ENCODE data around the gene LYVE1.

Gene LYVE1

DNA sequence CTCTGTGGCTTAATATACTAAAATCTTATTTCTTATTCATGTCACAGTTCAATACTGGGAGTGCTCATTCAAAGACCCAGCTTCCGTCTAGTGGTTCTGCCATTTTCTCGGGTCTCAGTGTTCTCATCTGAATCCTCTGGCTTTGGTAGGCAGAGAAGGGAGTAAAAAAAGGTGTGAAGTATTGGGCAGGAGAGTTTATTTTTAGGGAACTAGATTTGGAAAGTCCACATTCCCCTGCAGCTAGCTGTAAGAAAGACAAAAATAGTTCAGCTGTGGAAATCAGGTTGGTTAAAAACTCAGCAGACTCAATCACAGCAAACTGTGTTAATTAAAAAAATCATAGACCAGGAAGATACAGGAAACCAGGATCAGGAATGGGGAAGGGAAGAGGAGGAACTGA is 4.1 kb upstream of the LYVE1 start:
- TF ChIP-seq, protein P1, sequence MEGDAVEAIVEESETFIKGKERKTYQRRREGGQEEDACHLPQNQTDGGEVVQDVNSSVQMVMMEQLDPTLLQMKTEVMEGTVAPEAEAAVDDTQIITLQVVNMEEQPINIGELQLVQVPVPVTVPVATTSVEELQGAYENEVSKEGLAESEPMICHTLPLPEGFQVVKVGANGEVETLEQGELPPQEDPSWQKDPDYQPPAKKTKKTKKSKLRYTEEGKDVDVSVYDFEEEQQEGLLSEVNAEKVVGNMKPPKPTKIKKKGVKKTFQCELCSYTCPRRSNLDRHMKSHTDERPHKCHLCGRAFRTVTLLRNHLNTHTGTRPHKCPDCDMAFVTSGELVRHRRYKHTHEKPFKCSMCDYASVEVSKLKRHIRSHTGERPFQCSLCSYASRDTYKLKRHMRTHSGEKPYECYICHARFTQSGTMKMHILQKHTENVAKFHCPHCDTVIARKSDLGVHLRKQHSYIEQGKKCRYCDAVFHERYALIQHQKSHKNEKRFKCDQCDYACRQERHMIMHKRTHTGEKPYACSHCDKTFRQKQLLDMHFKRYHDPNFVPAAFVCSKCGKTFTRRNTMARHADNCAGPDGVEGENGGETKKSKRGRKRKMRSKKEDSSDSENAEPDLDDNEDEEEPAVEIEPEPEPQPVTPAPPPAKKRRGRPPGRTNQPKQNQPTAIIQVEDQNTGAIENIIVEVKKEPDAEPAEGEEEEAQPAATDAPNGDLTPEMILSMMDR (IDR thresholded peaks at IDR 0.05; ENCODE audit: borderline replicate concordance, insufficient read depth, low read depth, low read length), result no peak
- no peak overlapping the region for H3K4me3 ChIP-seq (ENCODE audit: low read depth, low read length)

DNA sequence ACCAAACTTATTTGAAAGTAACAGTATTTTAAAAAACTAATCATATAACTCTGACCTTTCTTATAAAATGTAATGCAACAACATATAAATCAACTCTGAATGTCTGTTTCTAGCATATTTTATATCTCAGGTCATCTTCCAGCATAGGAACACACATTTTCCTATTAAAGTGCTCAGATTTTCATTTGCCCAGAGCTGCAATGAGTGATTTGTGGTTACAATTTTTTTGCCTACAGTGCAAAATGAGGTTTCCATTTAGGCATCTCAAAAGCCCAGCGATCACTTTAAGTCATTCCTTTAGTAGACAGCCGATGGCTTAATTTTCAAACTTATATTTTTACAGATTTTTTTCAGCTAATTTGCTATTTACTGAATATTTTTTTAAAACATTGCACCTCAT is 1.0 kb downstream of the LYVE1 start:
- H3K4me3 ChIP-seq (ENCODE audit: low read depth, low read length), result no peak overlapping the region
- TF ChIP-seq, protein P1 (IDR thresholded peaks at IDR 0.05; ENCODE audit: borderline replicate concordance, insufficient read depth, low read depth, low read length), result no peak

DNA sequence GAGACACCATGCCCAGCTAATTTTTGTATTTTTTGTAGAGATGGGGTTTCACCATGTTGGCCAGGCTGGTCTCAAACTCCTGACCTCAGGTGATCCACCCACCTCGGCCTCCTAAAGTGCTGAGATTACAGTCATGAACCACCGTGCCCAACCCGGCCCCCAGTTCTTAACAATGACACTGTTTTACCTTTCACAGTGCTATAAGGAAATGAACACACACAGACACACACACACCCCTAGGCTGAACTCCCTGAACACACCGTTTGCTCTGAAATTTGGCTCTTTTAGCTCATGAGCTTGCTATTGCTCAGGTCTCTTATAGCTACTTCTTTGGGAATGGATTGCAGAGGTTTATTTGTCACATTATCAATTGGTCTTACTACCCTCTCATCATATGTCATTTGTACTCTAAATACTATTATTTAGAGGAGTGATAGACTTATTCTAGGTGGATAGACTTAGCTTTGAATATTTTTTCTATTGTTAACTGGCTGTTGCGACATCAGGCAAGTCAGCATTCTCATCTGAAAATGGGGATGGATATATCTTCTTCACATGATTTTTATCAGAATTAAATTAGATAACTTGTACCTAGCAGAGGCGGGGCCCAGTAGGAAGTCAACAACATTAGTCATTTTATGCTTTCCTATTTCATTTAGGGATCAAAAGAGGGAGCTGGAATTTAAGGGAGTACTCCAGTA is 2.1 kb downstream of the LYVE1 start:
- H3K4me3 ChIP-seq (ENCODE audit: low read depth, low read length), result no peak overlapping the region
- TF ChIP-seq, protein P1 (IDR thresholded peaks at IDR 0.05; ENCODE audit: borderline replicate concordance, insufficient read depth, low read depth, low read length), result no peak

DNA sequence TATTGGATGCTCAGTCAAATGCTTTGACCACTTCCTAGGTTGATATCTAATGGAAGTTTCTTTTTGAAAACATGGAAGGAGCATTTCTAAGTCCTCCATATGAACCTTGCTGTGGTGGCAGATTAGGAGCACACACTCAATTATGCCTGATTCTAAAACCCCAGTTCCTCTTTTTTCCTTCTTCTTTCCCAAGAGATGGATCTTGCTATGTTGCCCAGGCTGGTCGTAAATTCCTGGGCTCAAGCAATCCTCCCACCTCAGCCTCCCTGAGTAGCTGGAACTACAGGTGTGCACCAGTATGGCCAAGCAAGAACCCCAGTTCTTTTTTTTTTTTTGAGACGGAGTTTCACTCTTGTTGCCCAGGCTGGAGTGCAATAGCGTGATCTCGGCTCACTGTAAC is 3.0 kb downstream of the LYVE1 start:
- H3K4me3 ChIP-seq (ENCODE audit: low read depth, low read length), result no peak overlapping the region
- TF ChIP-seq, protein P1 (IDR thresholded peaks at IDR 0.05; ENCODE audit: borderline replicate concordance, insufficient read depth, low read depth, low read length), result no peak

DNA sequence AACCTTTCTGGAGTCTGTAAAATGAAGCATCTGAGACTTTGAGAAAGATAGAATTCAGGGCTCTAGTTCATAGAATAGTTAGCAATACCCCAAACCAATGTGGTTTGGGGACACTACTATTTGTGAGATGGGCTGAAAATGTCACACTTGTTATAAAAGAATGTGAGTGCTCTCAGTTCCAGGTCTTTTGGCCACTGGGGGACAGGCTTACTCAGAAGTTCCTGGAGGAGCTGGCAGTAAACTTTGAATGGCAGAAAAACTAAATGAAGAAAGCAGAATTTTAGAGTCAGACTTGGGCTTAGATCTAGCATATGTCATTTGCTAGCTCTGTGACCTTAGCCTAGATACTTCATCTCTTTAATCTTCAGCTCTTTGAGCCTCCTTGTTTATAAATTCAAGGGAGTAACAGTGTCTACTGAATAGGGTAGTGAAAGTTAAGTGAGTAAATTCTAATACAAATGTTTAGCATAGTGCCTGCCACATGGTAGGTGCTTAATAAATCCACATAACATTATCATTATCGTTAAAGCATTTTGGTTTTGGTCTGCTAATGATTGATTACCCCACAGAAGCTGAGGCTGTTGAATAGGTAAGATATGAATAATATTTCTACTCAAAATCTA is 3.7 kb downstream of the LYVE1 start:
- TF ChIP-seq, protein P1 (IDR thresholded peaks at IDR 0.05; ENCODE audit: borderline replicate concordance, insufficient read depth, low read depth, low read length), result peak; percentile 13; the same call in 1 of the 2 replicates
- no peak overlapping the region for H3K4me3 ChIP-seq (ENCODE audit: low read depth, low read length)

DNA sequence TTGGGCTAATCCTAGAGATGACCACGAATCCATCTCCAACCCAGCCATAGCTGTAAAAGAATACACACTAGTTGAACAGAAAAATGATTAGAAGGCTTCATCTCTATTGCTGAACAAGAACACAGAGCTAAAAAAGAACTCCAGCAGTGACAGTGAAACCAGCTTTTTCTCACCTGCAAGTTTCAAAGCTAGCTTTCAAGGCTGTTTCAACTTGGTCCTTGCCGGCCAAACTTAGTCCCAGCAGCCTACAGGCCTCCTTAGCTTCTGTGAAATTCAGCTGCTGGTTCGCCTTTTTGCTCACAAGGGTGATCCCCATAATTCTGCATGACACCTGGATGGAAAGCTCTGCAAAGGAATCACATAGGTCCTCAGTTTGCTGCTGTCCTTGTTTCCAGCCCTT is 4.4 kb downstream of the LYVE1 start:
- no peak overlapping the region for H3K4me3 ChIP-seq (ENCODE audit: low read depth, low read length)
- TF ChIP-seq, protein P1 (IDR thresholded peaks at IDR 0.05; ENCODE audit: borderline replicate concordance, insufficient read depth, low read depth, low read length), result no peak

DNA sequence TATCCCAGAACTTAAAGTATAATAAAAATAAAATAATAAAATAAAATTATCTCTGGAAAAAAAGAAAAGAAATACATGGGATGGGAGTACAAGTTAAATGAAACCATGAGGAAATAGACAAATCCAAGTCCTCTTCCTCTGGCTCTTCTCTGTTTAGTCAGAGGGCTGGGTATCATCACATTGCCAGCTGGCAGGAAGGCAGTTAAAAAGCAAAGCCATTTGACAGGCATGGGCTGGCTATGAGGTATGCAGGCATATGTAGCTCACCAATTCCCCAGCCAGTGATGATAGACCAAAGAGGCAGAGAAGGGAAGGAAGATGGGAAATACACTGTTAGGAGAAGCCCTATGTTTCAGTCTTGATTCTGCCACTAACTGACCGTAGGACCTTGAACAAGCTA is 6.5 kb downstream of the LYVE1 start:
- TF ChIP-seq, protein P1 (IDR thresholded peaks at IDR 0.05; ENCODE audit: borderline replicate concordance, insufficient read depth, low read depth, low read length), result no peak
- H3K4me3 ChIP-seq (ENCODE audit: low read depth, low read length), result no peak overlapping the region

All from GM12875 (cell line).